OCI-M1 (cell line): ENCODE results near the gene SESTD1.
A peak's percentile ranks its signal among the peaks of the same experiment; 100 is the strongest.

Experiments
- DNase-seq: peaks from one replicate; lab custom pipeline; 2025; lab: John Stamatoyannopoulos, UW

The SESTD1 gene, protein sequence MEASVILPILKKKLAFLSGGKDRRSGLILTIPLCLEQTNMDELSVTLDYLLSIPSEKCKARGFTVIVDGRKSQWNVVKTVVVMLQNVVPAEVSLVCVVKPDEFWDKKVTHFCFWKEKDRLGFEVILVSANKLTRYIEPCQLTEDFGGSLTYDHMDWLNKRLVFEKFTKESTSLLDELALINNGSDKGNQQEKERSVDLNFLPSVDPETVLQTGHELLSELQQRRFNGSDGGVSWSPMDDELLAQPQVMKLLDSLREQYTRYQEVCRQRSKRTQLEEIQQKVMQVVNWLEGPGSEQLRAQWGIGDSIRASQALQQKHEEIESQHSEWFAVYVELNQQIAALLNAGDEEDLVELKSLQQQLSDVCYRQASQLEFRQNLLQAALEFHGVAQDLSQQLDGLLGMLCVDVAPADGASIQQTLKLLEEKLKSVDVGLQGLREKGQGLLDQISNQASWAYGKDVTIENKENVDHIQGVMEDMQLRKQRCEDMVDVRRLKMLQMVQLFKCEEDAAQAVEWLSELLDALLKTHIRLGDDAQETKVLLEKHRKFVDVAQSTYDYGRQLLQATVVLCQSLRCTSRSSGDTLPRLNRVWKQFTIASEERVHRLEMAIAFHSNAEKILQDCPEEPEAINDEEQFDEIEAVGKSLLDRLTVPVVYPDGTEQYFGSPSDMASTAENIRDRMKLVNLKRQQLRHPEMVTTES

DNA sequence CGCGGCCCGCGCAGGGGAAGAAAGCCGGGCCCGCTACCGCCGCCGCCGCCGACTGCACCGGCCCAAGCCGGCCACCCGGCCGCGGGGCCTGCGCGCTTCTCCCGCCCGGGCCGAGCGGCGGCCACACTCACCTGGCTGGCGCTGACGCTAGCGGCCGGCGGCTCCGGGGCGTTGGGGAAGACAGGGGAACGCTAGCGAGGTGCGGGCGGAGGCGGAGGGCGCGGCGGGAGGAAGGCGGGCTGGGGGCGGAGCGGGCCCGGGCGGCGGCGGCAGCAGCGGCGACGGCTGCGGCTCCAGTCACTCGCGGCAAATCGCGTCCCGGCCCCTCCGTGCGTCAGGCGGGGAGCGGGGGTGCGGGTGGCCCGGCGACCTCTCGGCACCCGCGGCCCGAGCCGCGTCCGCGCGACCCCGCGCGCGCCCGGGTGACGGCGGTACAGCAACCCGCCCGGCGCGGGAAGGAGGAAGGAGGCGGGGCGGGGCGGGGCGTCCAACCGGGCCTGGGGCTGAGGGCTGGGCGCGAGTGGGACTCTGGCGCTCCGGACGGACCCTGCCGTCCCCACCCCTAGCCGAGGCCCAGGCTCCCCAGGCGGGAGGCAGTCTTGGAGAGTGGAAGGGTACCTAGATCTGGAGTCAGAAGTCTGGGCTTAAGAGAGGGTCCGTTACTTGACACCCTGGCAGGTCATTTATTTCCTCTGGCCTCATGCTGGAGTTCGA is at the start of gene SESTD1:
Gene SESTD1, minus strand, starts transcription at position 465 of the 714 bp plus-strand sequence. CDS start 72,991 bp downstream, outside the sequence.
- peak; percentile 85 for DNase-seq

DNA sequence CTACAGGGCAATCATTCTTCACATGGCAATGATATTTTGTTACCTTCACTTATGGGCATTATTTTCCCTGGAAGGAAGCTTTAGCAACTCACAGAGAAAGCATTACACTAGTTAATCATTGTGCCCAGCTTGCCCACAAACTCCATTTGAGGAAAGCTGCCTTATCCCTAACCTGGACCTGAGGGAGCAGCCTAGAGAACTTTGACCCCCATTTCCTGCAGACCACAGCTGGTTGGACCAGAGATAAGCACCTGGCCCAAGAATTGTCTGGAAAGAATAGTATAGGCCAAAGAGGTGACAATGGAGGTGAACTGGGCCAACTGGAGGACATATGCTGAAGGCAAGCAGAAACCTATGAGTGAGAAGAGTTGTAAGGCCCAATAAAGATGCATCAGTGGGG is 48.4 kb upstream of the SESTD1 start:
- no peak for DNase-seq

DNA sequence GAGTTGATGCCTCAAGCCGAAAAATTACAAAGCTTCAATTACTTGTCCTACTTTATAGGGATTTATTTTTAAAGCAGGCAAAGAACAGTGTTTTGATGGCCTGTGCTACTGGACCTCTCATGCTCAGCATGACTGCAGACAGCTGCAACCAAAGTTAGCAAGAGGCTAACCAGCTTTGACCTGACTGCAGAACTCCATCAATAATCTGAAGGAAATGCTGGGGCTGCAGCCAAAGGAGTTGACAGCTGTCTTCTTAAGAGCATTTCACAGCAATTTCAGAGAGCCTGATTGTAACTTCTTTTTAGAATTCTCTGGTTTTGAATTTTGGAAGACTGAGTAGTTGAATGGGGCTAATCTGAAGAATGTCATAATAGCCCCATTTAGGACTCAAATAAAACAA is 46.5 kb upstream of the SESTD1 start:
- DNase-seq = no peak

DNA sequence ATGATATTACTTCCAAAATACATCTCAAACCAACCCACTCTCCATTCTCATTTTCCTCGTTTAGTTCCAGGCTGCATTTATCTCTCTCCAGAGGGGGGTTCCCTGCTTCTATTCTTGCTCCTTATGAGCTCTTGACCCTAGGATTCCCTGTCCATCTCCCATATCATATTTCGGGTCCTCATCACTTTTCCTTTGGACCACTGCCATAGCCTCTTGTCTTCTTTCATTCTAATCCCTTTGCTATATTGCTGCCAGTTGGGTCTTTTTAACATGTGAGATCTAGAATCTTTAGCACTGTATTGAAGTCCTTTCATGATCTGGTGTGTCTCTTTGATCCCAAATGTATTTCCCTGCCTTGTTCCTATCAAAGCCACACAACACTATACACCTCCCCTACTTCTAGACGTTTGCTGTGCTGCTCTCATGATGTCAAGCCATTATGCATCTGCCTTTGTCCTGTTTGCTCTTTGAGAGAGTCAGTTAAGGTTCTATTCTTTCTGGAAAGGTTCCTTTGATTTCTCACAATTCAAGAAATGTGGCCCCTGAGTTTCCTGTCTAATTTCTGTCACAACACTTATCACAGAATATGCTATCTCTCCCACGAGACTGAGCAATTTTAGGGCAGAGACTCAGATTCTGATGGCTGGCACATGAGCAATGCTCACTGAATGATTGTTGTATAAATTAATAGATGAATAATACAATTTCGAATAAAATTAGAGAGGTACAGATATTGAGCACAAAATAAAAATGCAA is 43.2 kb upstream of the SESTD1 start:
- no peak for DNase-seq

DNA sequence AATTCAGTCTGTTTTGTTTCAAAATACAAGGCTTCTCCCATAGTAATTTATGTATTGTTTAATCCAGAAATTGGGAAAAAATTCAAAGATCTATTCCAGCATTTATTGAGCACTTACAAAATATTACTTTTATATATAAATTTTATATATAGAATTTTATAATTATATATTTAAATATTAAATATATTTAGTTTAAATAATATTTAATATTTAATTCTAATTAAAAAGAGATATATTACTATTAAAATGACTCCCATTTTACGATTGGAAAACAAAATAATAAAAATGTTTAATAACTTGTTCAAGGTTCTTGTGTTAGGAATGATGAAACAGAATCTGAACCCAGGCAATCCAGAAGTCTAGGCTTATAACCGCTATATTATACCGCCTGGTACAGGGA is 40.5 kb upstream of the SESTD1 start:
- no peak for DNase-seq

DNA sequence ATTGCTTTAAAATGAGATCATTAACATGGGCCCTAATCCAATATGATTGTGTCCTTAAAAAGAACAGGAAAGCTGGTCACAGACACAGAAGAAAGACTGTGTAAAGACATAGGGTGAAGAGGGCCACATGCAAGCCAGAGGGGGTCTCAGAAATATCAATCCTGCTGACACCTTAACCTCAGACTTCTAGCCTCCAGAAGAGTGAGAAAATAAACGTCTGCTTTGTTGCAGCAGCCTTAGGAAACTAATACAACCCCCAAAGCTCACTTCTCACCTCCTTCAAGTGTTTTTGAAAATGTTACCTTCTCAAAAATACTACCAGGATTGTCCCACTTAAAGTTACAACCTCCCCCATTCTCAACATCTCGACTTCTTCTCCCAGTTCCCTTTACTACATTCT is 39.8 kb upstream of the SESTD1 start:
- DNase-seq = no peak

DNA sequence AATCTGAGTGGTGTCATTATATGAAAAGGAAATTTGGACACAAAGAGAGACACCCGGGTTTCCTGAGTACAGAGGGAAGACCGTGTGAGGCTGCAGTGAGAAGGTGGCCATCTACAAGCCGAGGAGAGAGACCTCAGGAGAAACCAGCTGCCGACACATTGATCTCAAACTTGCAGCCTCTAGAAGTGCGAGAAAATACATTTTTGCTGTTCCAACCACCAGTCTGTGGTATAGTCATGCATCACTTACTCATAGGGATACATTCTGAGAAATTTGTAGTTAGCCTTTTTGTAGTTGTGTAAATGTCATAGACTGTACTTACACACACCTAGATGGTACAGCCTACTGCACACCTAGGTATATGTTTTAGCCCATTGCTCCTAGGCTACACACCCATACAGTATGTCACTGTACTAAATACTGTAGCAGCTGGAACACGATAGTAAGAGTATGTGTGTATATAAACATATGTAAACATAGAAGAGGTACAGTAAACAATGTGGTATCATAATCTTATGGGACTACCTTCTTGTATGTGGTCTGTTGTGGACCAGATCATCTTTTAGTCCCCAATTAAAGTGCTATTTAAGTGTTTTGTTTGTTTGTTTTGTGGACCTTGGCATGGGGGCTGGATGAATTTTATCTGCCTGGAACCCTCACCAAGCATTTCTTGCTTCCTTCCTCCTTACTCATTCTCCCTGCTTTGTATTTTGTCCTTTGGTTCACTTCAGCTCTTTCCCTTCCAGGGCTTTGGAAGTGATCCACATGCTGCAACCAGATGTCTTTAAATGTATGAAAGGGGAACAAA is 38.3 kb upstream of the SESTD1 start:
- no peak for DNase-seq

DNA sequence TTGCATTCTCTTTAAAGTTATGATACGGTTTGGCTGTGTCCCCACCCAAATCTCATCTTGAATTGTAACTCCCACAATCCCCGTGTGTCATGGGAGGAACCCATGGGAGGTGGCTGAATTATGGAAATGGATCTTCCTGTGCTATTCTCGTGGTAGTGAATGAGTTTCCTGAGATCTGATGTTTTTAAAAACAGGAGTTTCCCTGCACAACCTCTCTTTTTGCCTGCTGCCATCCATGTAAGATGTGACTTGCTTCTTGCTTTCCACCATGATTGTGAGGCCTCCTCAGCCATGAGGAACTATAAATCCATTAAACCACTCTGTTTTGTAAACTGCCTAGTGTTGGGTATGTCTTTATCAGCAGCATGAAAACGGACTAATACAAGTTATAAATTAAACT is 37.5 kb upstream of the SESTD1 start:
- DNase-seq = peak; percentile 13

DNA sequence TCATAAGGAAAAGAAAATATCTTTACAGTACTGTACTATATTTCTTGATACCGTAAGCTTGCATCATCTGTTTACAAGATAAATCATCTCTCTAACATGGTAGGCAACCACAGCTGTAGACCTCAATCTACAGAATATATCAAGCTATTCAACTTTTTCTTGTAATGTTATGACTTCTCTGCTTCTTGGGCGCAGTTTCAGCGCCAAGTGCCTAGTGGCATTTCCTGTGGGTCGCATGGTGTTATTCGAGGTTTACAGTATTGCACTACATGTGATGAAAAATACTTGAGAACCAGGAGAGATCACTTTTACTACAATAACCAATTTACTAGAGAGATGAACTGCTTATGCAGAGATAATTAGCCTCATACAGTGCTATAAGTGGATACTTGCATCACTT is 34.0 kb upstream of the SESTD1 start:
- DNase-seq = no peak

DNA sequence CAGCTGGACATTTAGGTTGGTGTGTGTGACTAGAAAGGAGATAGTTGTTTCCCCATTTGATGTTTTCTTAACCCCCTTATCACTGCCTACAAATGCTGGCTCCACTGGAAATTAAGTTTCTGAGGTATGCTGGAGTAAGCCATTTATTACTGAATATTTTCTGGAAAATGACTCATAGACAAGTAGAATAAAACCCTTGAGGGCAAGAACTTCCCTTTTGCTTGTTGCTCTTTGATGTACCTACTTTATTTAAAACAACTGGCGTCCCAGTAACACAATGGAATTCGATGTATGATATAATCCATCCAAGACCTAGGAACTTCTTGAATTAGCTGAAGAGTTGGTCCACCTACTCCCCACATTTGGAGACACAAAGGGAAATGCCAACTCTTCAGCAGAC is 33.3 kb upstream of the SESTD1 start:
- no peak for DNase-seq

DNA sequence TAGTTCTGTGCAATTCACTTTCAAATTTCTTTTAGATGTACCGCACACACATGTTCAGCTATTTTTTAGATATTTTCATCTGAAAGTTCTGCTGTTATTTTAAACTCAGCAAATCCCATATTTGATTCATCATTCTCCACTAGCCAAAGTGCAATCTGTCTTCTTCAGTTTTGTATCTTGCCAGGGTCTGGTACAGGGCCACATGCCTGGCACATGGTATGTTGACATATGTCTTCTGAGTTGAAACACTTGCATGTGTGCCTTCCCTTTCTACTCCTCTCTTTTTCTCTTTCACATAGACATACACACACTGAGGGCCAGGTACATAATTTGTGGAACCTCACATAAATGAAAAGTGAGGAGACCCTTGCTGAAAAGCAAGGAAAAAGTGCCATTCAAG is 25.7 kb upstream of the SESTD1 start:
- DNase-seq = no peak

DNA sequence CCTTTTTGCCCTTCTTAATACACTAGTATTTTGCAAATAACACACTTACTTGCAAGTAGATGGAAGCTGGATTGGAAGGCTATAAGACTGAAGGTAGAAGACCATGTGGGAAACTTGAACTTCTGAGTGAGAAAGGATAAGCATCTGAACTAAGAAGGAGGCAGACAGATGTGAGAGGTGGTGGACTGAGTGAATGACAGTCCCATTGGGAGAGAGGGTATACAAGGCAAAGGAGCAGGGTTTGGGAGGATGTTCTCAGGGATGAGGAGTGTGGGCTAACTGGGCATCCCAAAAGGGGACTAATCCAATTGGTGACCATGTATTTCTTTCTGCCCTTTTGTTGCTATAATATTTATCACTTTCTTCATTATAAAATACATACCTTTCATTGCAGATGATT is 20.4 kb upstream of the SESTD1 start:
- no peak for DNase-seq

DNA sequence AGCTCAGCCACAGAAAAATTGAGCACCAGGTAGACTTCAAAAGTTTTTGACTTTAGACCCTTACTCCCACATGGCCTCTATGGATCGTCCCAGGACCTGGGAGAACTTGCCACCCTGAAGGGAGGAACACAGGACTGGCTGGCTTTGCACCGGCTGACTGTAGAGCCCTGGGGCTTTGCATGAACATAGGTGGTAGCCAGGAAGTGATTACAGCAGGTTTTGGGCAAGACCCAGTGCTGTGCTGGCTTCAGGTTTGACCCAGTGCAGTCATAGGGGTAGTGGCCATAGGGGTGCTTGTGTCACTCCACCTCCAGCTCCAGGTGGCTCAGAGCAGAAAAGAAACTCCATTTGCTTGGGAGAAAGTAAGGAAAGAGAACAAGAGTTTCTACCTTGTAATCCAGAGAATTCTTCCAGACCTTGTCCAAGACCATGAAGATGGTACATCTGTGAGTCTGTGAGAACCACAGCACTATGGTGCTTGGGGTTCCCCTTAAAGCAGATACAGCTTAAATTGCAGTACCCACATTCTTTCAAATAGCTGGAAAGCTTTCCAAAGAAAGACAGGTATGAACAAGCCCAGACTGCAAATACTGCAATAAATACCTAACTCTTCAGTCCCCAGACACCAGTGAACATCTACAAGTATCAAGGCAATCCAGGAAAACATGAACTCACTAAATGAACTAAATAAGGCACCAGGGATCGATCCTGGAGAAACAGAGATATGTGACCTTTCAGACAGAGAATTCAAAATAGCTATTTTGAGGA is 13.0 kb upstream of the SESTD1 start:
- DNase-seq = no peak

DNA sequence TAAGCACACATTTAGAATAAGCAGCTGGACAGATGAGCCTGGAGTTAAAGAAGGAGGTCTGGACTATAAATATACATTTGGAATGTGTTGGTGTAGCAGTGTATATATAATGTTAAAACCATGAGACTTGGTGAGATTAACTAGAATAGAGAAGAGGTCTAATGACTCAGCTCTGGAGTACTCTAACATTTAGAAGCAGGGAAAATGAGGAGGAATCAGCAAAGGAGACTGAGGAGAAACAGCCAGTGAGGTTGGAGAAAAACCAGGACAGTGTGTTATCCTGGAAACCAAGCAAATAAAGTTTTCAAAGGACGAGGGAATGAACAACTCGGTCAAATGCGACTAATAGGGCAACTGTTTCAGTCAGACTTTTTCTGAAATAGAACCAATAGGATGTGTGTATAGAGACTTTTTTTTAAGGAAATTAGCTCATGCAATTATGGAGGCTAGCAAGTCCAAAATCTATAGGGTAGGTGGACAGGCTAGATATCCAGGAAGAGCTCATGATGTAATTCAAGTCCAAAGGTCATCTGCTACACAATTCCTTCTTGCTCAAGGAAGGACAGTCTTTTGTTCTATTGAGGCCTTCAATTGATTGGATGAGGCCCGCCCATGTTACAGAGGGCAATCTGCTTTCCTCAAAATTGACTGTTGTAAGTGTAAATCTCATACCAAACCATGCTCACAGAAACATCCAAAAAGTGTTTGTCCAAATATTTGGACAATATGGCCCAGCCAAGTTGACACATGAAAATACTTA is 10.8 kb upstream of the SESTD1 start:
- no peak for DNase-seq

DNA sequence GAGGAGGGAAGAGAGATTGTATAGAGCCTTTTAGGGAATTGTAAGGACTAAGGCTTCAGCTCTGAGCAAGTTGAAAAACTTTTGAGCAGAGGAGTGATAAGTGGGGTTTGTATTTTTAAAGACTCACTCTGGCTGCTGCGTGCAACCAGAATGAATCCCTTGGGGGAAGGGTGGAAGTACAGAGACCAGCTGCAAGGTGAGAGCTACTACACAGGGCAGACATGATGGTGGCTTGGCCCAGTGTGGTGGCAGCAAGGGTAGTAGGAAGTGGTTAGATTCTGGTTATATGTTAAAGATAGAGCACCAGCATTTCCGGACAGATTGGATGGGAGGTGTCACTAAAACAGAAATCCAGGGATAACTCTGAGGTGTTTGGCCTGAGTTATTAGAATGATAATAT is 10.1 kb upstream of the SESTD1 start:
- peak; percentile 54 for DNase-seq

DNA sequence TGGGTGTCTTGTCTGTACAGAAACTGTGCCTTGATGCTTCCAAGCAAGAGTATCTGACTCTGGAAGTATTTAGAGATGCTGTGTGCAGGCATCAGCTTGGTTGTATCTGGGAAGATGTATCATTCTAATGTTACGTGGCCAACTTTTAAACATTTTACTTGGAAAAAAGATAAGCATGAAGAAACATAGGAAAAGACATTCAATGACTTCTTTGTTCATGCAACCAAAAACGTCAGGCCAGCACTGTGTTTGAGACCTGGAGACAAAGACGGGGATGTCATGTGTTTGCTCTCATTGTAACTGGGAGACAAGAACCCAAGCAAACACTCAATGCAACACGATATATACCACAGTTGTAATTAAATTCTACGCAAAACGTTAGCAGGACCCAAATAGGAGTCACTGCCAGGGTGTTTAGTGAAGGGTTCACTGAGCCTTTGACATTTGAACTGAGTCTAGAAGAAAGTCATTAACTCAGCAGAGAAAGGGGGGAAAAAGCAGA is 8.9 kb upstream of the SESTD1 start:
- no peak for DNase-seq

DNA sequence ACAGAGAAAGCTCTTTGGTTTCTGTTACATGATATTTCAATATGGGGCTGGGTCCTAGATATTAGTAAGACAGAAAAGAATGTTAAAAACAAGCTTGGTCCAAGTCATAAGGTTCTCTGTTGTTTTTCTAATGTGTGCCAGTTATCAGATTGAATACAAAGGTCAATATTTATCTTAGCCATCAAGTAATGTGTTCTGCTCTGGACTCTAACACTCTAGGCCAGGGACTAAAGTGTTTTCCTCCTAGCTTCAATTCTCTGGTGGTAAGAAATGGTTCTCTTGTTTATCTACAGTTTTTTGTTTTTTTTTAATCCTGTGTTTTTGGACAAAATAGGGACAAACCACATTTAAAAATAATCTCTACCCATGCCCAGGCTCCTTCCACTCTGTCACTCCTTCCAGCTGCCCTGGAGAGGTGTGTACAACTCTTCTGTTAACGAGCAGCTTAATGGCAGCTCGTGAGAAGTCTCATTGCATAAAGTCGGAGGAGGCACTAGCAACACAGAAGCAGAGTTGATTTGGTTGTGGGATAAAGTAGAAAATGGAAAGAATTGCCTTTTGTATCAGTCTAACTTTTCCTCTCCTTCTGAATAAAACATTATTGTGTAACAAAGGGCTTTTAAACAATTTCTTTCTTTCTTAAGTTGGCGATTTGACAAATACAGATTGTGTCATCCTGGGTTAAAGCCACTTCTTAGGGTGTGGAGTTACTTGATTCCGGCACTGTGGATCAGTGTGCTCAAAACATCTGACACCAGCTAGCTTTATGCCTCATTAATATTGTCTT is 8.0 kb upstream of the SESTD1 start:
- DNase-seq = no peak

DNA sequence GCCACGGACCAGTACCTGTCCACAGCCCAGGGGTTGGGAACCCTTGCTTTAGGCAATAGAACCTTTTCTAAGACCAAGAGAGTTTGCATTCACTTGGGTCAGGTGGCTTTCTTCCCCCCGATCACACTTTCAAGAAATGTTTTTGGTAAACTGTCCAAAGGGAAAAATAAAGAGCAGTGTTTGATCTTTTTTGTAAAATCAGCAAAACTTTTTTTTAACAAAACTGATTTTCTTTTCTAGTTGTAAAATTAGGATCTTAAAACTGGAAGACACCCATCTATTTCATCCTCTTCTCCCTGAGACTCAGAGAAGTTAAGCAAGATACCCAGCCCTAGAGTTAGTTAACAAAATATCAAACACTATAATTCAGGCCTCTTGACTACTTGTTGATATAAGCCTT is 6.1 kb upstream of the SESTD1 start:
- DNase-seq = no peak
